HG02678 (cell line): ENCODE data around the gene CDHR5.

Source experiments
- ATAC-seq: cut with Tn5 transposase; IDR thresholded peaks from one replicate; pipeline ENCODE4 v1.9.1; 2021; ENCODE audit warnings: mild to moderate bottlenecking, moderate library complexity; ENCODE audit not compliant: unreplicated experiment

The CDHR5 gene

DNA sequence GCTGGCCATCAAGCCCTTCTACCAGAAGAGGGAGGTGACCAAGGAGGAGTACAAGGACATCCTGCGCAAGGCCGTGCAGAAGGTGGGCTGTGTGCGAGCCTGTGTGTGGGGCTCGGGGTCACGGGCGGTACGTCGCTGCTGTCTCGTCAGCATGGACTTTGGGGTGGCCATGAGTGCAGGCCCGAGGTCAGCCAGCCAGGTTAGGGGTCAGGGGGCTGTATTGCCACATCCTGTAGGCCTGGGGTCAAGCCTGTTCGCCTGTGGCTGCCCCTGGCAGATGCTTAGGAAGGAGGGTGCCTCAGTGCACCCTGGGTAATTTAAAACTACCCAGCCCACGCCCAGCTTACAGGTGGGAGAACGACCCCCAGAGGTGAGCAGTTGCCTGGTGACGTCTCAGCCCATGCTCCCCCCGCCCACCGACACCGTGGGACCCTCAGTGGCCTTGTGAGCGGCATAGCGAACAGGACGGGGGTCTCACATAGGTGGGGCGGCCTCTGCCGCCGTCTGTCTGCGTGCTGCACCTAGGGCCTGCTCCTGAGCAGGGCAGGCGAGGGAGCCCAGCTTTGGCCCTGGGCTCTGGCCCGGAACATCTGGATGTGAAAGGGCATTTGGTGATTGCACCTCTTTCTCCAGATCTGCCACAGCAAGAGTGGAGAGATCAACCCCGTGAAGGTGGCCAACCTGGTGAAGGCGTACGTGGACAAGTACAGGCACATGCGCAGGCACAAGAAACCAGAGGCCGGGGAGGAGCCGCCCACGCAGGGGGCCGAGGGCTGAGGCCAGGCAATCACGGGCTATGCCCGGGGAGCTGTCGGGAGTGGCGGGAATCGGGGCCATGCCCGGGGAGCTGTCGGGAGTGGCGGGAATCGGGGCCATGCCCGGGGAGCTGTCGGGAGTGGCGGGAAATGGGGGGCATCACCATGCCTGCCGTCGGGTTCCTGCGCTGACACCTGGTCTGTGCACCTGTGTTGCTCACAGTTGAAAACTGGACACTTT is 13.5 kb downstream of the CDHR5 start:
- no peak for ATAC-seq

DNA sequence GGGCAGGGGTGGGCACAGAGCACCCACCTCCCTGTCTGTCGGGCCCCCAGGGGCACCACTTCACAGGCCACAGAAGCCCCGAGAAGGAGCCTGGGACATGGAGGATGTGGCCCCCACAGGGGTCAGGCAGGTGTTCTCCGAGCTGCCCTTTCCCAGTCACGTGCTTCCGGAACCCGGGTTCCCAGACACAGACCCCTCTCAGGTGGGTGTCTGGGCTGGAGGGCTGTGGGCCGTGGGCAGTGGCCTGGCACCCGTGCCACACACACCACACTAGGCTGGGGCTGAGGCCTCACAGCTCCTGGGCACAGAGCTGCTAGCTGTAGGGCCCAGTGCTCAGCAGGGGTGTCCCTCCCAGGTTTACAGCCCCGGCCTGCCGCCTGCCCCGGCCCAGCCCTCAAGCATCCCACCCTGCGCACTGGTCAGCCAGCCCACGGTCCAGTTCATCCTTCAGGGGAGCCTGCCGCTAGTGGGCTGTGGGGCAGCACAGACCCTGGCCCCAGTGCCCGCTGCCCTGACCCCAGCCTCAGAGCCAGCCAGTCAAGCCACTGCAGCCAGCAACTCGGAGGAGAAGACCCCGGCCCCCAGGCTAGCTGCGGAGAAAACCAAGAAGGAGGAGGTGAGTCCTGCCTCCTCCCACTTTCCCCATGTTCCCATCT is 14.5 kb downstream of the CDHR5 start:
- ATAC-seq, result no peak

DNA sequence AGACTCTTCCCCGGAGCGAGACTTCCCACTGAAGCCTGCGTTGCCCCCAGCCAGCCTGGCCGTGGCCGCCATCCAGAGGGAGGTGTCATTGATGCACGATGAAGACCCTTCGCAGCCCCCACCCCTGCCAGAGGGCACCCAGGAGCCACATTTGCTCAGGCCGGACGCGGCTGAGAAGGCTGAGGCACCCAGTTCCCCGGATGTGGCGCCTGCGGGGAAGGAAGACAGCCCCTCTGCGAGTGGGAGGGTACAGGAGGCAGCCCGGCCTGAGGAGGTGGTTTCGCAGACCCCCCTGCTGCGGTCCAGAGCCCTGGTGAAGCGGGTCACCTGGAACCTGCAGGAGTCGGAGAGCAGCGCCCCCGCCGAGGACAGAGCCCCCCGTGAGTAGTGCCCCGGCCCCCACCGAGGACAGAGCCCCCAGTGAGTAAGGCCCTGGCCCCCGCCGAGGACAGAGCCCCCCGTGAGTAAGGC is 15.4 kb downstream of the CDHR5 start:
- ATAC-seq, result no peak

DNA sequence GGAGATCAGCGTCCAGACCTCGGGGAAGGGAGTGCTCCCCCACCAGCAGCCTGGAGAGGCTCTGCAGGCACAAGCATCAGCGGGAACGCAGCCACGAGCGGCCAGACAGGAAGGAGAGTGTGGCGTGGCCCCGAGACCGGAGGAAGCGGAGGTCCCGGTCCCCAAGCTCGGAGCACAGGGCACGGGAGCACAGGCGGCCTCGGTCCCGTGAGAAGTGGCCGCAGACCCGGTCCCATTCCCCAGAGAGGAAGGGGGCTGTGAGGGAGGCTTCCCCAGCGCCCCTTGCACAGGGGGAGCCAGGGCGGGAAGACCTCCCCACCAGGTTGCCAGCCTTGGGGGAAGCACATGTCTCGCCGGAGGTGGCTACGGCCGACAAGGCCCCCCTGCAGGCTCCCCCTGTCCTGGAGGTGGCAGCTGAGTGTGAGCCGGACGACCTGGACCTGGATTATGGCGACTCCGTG is 15.9 kb downstream of the CDHR5 start:
- no peak for ATAC-seq

DNA sequence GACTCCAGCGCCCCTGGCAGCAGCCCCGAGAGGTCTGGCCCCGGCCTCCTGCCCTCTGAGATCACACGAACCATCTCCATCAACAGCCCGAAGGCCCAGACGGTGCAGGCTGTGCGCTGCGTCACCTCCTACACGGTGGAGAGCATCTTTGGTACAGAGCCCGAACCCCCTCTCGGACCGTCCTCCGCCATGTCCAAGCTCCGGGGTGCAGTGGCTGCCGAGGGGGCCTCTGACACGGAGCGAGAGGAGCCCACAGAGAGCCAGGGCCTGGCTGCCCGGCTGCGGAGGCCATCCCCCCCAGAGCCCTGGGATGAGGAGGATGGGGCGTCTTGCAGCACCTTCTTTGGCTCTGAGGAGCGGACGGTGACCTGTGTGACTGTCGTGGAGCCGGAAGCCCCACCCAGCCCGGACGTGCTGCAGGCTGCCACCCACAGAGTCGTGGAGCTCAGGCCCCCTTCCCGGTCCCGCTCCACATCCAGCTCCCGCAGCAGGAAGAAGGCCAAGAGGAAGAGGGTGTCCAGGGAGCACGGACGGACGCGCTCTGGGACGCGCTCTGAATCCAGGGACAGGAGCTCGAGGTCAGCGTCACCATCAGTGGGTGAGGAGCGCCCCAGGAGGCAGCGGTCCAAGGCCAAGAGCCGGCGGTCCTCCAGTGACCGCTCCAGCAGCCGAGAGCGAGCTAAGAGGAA is 16.6 kb downstream of the CDHR5 start:
- no peak for ATAC-seq

DNA sequence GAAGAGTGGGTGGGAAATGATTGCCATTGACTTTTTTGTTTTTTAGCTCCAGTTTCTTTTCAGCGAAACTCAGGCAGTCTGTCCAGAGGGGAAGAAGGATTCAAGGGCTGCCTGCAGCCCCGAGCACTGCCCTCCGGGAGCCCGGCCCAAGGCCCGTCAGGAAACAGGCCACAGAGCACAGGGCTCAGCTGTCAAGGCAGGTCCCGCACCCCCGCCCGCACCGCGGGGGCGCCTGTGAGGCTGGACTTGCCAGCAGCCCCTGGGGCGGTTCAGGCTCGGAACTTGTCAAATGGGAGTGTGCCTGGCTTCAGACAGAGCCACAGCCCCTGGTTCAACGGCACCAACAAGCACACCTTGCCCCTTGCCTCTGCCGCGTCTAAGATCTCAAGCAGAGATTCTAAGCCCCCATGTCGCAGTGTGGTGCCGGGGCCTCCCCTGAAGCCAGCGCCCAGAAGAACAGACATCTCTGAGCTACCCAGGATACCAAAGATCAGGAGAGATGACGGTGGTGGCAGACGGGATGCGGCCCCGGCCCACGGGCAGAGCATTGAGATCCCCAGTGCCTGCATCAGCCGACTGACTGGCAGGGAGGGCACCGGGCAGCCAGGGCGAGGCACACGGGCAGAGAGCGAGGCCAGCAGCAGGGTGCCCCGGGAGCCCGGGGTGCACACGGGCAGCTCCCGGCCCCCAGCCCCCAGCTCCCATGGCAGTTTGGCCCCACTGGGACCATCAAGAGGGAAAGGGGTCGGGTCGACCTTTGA is 17.6 kb downstream of the CDHR5 start:
- ATAC-seq, result no peak

DNA sequence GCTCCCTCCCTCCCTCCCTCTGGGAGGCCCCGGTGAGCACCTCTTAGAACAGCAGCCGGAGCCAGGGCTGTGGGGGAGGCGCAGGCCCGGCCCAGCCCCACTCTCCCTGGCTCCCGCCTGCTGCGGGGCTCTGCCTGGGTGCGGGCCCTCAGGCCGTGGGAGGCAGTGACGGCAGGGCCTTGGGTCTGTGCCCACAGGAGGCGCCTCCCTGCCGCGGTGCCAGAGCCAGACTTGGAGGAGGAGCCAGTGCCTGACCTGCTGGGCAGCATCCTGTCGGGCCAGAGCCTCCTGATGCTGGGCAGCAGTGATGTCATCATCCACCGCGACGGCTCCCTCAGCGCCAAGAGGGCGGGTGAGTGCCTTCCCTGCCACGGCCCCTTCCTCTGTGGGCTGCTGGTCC is 18.5 kb downstream of the CDHR5 start:
- no peak for ATAC-seq

DNA sequence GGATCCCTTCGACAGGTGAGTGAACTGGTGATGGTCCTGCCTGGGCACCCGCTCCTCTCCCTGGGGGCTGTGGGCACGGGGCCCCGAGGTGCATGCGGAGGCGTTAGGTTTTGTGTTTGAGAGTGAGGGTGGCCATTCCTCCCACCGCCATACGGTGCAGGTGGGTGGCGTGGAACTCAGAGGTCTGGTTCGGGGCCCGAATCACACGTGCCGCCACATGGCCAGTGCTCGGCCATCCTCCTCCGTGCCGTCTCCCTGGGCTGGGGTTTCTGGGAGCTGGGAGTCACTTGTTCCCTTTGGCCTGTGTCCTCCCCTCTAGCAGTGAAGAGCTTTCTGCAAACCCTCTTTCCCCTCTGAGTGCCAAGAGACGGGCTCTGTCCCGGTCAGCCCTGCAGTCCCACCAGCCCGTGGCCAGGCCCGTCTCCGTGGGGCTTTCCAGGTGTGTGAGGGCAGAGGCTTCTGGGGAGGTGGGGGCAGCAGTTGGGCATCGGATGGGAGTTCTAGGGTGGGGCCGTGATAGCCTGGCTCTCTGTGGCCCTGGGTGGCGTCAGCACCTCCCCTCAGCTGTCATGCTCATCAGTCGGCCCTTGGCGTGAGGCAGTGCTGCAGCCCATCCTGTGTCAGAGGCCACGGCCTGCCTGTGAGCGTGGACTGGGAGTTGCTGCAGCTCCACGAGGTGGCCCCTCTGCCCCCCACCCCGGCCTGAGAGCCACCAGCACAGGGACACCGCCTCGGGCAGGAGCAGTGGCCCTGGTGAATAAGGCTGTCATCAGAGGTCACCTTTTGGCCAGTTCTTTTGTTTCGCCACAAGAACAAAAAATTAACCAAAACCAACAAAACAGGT is 19.2 kb downstream of the CDHR5 start:
- no peak for ATAC-seq

DNA sequence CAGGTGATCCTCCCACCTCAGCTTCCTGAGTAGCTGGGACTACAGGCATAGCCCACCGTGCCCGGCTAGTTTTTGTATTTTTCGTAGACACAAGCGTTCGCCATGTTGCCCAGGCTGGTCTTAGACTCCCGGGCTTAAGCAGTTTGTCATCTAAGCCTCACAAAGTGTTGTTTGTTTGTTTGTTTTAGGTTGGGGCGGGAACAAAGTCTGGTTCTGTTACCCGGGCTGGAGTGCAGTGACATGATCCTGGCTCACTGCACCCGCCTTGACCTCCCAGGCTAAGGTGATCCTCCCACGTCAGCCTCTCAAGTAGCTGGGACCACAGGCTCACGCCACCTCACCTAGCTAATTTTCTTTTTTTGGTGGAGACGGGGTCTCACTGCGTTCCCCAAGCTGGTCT is 21.6 kb downstream of the CDHR5 start:
- no peak for ATAC-seq

DNA sequence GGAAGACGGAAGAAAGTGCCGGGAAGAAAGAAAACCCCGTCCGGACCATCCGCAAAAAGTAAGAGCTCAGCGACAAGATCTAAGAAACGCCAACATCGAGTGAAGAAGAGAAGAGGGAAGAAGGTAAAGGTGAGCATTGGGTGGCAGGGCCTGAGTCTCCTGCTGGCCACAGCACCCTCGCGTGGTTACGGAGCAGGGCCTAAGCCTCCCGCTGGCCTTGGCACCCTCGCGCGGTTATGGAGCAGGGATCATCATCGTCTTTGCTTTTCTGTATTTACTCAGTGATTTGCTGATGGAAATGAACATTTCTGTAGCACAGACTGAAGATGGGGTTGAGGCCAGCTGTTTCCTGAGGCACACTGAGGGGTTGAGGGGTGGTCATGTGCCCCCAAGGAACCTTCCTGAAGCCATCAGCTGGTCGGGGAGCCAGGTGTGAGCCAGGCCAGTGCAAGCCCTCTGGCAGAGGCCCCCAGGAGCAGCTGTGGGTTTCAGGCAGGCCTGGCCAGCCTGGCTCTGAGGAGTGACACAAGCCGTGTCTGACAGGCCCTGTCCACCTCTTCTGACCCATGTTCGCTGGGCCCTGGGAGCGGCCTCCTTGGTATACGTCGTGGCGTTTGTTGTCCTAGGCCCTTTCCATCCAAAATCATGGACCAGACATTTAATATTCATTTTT is 23.0 kb downstream of the CDHR5 start:
- no peak for ATAC-seq

DNA sequence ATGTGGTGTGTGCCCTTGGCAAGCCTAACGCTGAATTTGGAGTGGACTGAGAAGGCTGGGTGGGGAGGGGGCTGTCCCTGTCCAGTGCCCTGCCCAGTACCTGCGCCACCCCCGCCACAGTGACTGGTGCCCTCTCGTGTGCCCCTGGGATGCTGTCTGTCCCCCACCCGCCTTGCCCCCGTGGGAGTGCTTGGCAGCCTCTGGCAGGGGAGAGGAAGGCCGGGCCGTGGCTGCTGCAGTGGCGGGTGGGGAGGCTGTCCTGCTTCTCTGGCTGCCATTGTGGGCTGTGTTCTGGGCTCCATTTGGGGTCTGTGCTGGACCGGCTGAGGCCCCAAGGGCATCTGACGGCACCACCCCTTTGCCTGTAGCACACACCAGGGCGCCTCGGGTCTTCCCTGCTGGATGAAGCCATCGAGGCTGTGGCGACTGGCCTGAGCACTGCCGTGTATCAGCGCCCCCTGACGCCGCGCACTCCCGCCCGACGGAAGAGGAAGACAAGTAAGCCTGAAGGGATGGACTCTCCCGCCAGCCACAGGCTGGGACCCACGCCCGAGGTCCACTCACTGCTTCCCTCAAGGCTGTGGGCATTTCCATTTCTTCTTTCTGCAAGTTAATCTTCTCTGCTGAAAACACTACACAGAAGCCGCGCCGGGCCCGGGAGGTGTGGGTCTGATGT is 26.6 kb downstream of the CDHR5 start:
- no peak for ATAC-seq

DNA sequence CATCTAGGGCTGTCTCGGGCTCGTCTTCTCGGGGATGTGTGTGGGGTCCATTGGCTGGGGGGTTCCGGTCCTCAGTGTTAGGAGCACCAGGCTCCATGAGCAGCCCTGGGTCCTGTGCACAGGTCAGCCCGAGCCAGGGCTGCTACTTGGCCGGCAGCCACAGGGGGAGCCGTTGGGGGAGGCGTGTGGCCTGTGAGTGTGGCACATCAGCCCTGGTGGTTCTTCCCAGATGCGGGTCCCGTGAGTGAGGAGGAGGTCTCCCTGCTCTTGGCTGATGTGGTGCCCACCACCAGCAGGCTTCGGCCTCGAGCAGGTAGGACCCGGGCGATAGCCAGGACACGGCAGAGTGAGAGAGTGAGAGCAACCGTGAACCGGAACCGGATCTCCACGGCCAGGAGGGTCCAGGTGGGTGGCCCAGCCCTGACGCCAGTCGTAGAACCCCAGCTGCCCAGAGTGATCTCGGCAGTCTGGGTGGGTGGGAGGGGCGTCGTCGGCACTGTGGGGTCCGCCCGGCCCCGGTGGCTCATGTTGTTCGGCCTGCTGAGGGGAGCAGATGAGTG is 27.5 kb downstream of the CDHR5 start:
- ATAC-seq, result no peak

DNA sequence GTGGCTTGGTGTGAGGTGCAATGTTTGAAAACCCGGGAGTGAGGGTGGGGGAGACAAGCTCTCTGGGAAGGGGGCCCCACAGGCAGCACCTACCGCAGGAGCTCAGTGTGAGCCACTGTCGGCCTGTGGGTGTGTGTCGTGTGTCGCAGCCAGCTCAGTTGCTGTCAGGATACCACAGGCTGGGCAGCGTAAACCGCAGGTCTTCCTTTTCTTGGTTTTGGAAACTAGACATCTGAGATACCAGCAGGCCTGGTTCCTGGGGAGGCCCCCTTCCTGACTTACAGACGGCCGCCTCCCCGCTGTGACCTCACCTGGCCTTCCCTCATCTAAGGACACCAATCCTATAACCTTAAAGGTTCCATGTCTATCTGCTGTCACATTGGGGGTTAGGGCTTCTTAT is 28.4 kb downstream of the CDHR5 start:
- ATAC-seq, result no peak

DNA sequence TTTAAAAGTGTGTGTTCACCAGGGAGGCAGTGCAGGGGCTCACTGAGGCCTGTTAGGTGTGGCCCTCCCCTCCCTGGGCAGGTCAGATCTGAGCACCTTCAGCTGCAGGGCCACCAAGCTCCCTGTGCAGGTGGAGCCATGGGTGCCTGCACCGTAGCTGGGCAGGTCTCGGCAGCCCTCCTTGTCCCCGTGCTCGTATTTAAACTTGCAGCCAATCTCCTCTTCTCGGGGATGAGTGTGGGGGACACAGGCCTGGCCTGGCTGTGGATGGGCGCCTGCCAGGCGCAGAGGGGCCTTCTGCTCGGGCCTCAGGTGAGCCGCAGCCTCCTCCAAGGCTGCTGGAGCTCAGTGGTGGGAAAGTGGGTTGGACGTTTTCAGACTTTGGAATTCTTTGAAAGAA is 29.4 kb downstream of the CDHR5 start:
- no peak for ATAC-seq

DNA sequence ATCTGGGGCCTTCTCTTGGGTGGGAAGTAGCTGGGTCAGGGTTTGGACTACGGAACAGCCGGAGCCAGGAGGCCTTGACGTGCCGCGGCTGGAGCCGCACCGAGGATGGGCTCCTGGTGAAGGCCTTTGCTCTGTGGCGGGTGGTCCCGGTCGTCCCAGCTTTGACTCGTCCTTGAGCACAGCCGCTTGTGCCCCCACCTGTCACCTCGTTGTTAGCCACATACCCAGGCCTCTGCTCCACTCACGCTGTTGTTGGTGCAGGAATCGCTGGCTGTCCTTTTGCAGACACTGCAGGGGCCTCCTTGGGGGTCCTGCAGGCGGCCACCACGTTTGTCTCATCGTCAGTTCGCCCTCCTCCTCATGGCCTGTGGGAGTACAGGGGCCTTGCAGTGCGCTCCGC is 31.4 kb downstream of the CDHR5 start:
- ATAC-seq, result no peak

DNA sequence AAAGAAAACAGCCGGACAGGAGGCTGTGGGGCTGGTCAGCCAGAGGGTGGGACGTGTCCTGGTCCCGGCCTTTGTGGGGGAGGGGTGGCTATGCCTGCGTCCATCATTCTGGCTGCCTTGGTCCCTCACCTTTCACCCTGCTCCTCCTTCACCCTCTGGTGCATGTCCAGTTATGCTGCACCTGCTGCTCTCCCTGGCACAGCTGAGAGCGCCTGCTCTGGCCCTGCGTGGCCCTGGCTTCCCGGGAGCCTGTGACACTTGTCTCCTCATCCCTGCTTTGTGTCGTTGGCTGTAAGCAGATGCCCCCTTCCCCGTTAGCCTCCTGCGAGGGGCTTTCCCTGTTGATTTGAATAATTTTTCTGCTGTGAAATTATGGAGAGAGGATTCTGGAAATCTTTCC is 31.8 kb downstream of the CDHR5 start:
- ATAC-seq, result no peak

DNA sequence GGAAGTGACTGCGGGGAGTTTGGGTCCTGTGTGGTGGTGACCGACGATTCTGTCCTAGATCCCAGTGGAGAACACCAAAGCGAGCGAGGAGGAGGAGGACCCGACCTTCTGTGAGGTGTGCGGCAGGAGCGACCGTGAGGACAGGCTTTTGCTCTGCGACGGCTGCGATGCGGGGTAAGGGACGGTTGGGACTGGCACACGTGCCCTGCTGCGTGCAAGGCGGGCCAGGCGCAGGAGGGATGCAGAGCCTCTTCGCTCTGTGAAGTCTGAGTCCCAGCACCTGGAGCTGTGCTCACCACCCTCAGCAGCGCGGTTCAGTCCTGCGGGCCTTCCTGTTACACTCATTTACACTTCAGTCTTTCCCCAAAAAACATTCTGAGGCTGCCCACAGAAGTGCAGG is 32.3 kb downstream of the CDHR5 start:
- no peak for ATAC-seq

DNA sequence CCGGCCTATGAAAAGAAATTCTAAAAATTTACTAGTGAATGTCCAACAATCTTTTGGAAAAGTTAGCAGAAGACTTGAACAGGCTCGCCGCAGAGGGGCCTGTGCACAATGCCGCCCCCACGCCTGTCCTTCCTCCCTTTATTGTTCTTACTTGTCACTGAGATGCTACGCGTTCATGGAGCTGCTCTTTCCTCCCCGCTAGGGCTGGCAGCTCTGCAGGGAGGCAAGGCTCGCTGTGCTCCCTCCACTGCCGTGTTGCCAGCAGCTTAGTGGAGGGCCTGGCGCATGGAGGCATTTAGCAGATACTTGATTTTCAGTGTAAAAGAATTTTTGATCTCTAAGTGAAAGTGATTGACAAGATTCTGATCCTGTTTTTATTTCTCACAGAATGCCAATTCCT is 33.8 kb downstream of the CDHR5 start:
- no peak for ATAC-seq
